Upper lobe of left lung (tissue), 4 donors: Measurements from ENCODE around the gene AKR7A2.

Experiments
- EP300 ChIP-seq, 4 donors: sonication (generic); formaldehyde crosslinking; IDR thresholded peaks; one replicate each; pipeline ENCODE4 v1.5.1; 2017; ENCODE audit warnings: antibody characterized with exemption in 4 of 4, control low read depth in 2 of 4
- POLR2A ChIP-seq, 4 donors: fragments of 450-650 bp; IDR thresholded peaks; one replicate each; pipeline ENCODE4 v1.5.1; 2016 to 2017; ENCODE audit warnings: antibody characterized with exemption in 4 of 4, mild to moderate bottlenecking in 2 of 4
- POLR2AphosphoS5 ChIP-seq, 2 donors: sonication (generic); formaldehyde crosslinking; IDR thresholded peaks; one replicate each; pipeline ENCODE4 v1.5.1; 2017; ENCODE audit warnings: antibody characterized with exemption in 2 of 2
- TF ChIP-seq, protein P1 (sequence below), 6 experiments: fragments of 450-650 bp in 4 of 6; fragments of 200-600 bp in 2 of 6; sonication (generic) in 2 of 6; IDR thresholded peaks; one replicate each; pipeline ENCODE4 v1.5.1; 2016 to 2019; ENCODE audit warnings: antibody characterized with exemption in 6 of 6

DNA sequence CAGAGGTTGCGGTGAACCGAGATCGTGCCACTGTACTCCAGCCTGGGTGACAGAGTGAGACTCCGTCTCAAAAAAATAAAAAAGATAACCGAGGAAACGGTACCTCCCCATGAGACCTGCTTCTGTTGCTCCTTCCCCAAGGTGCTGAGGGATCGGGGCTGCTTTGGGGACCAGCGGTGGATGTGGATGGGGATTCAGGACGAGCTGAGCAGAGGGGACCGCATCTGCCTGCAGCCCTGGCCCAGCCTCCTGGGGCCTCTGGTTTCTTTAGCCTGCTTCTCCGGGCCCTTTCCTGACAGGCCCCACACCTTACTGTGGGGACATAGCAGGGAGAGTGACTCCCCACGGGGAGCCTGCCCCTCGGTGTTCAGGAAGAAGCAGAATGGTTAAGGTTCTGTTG lies 17.2 kb upstream of the AKR7A2 start:
- TF ChIP-seq POLR2A (IDR thresholded peaks at IDR 0.05) (no peak), POLR2AphosphoS5 (IDR thresholded peaks at IDR 0.05) (no peak), EP300 (IDR thresholded peaks at IDR 0.05) (no peak)
- TF ChIP-seq, protein P1, sequence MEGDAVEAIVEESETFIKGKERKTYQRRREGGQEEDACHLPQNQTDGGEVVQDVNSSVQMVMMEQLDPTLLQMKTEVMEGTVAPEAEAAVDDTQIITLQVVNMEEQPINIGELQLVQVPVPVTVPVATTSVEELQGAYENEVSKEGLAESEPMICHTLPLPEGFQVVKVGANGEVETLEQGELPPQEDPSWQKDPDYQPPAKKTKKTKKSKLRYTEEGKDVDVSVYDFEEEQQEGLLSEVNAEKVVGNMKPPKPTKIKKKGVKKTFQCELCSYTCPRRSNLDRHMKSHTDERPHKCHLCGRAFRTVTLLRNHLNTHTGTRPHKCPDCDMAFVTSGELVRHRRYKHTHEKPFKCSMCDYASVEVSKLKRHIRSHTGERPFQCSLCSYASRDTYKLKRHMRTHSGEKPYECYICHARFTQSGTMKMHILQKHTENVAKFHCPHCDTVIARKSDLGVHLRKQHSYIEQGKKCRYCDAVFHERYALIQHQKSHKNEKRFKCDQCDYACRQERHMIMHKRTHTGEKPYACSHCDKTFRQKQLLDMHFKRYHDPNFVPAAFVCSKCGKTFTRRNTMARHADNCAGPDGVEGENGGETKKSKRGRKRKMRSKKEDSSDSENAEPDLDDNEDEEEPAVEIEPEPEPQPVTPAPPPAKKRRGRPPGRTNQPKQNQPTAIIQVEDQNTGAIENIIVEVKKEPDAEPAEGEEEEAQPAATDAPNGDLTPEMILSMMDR (IDR thresholded peaks at IDR 0.05), result no peak
